ENCODE measurements around the gene IP6K3.

IP6K3 gene

DNA sequence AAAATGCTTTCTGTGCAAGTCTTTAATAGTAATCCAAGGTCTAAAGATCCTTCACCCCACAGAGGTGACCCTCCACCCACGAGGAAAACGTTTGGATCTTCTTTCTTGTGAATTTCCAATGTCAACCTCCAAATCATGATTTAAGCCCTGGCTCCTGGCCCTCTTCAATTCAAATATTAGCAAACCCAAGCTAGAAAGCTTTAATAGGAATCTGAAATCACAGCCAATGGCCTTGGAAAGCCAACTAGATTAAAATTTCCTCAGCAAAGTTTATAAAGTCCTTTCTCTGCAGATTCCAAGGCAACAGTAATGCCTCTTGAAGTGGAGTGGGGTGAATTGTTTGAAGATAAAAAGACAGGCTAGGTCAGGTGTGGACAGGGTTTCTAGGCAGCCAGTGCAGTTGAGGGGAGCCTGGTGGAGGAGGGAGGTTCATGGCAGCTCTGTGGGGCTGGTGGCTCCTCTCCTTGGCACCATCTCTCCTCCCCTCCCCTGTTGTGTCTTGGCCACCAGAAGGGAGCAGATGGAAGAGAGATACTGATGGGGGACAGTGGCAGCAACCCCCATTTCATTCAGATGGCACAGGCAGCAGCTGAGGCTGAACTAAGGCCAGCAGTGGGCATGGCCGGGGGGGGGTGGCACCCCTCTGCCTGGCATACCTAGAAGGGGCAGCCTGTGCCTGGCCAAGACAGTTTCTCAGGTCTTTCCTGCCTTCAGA, 23.2 kb downstream of the IP6K3 start:
- no peak for DNase-seq (ENCODE audit: low read depth)

DNA sequence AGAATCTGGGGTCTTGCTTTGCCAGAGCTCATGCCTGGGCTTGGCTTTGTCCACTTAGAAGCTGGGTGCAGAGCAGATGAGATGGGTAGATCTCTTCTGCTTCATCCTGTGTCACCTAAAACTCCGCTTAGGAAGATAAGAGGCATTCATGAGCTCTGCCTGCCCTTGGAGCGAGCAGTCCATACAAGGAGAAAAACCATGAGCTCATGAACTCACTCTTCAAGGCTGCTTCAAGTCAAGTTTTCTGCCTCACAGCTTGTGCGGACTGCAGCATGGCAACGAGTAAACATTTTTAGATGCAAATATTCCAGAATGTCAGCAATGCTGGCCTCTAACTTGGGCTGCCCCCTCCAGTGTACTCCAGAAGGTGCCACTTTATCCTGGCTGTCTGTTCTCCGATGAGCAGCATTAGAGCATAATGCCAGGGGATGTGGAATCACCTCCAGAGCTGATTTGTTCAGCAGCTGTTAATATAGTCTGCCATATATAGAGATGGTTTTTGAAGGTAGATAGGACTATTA, 24.5 kb downstream of the IP6K3 start:
- no peak for DNase-seq (ENCODE audit: low read depth)

DNA sequence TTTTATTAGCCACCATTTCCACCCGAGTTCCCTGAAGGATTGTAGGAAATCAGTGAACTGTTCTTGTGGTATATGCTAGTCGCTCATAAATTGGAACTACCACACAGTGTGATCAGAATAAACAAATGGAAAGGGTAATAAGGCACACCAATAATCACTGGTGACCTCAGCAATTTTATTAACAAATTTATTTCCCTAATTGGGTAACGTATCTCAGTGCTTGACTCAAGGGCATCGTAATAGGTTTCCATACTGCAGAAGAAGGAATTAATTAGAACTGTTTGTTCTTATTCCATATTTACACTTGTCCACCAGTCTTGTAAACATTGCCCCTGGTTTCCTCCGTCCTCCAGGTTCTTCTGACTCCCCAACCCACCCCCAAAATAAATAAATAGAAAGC, 25.2 kb downstream of the IP6K3 start:
- DNase-seq (ENCODE audit: low read depth) = no peak

- no peak for DNase-seq (ENCODE audit: low read depth)
These were observed 25.7 kb downstream of the IP6K3 start for GRCh38 chr6:33720998-33721397.

DNA sequence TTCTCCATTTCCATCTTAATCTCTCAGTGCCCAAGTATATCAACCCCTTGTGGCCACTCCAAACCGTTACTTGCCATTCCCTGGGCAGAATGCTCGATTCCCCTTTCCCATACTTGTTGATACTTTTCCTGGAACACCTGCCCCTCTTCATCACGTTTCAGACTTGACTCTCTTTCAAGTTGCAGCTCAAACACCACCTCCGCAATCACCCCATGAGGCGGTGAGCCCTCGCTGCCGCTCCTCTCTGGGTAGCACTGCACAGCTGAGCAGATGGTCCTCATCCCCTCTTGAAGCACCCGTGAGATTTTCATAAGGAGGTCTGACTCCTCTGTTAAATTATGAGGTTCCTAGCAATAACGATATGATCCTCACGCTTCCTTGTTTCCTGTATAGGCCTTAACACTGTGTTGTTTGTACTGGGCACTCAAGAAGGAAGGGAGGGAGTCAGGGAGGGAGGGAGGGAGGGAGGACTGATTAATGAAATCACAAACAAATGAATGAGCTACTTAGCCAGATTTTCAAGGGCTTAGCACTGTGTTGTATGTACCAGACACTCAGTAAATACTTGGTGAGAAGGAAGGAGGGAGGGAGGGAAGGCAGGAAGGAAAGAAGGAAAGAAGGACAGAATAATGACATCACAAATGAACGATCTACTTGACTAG, 27.2 kb downstream of the IP6K3 start:
- DNase-seq (ENCODE audit: low read depth) = no peak

- DNase-seq (ENCODE audit: low read depth) = no peak
These were observed 28.0 kb downstream of the IP6K3 start for GRCh38 chr6:33718713-33719112.

GRCh38 chr6:33717934-33718455, 28.7 kb downstream of the IP6K3 start:
- no peak for DNase-seq (ENCODE audit: low read depth)

DNA sequence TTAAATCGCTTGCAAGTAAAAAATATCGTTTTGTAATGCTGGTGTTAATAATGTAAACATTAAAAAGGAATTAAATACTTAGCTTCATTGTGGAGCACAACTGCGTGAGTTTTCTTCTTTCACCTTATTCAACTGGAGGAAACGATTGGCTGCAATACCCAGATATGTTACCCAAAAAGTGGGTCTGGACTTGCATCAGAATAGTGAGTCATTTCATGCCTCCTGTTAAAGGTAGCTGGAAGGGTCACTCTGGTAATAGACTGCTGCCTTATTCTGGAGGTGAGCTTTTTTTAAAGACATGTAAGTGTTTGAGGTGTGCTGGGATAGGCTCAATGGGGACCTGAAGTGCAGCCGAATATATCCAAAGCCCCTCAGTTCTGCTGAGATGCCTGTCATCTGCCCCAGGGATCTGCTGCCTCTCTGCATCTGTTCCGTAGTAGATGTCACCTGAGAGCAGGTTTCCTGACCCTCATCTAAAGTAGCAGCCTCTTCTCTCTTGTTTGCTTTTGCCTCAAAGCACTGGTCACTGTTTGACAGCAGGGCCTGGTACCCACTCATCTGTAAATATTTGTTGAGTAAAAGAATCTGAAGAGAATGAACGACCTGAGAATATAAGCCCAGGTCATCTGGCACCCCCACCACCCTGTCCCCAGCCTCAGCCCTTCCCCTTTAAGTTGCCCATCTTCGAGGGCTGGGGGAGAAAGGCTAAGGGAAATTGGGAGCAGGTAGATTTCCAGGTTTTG, 29.6 kb downstream of the IP6K3 start:
- no peak for DNase-seq (ENCODE audit: low read depth)

GRCh38 chr6:33716379-33716778, 30.3 kb downstream of the IP6K3 start:
- no peak for DNase-seq (ENCODE audit: low read depth)

- no peak for DNase-seq (ENCODE audit: low read depth)
These were observed 32.2 kb downstream of the IP6K3 start for GRCh38 chr6:33714385-33715040.

- DNase-seq (ENCODE audit: low read depth) = no peak
These were observed 32.9 kb downstream of the IP6K3 start for GRCh38 chr6:33713786-33714185.

DNA sequence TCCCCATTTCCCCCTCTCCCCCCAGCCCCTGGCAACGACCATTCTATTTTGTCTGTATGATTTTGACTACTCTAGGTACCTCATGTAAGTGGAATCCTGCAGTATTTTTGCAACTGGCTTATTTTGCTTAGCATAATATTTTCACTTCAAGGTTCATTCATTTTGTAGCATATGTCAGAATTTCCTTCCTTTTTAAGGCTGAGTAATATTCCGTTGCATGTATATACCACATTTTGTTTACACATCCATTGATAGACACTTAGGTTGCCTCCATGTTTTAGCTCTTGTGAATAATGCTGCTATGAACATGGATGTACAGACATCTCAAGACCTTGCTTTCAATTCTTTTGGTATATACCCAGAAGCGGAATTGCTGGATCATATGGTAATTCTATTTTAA, 33.8 kb downstream of the IP6K3 start:
- no peak for DNase-seq (ENCODE audit: low read depth)

- DNase-seq (ENCODE audit: low read depth) = peak; percentile 96
These were observed 35.3 kb downstream of the IP6K3 start, which contains the start of gene UQCC2 for GRCh38 chr6:33711140-33712129. Gene UQCC2, minus strand, starts transcription at chr6:33711700. Its CDS starts 14 bp downstream, at chr6:33711686.

GRCh38 chr6:33710296-33711121, 36.2 kb downstream of the IP6K3 start:
- no peak for DNase-seq (ENCODE audit: low read depth)

DNA sequence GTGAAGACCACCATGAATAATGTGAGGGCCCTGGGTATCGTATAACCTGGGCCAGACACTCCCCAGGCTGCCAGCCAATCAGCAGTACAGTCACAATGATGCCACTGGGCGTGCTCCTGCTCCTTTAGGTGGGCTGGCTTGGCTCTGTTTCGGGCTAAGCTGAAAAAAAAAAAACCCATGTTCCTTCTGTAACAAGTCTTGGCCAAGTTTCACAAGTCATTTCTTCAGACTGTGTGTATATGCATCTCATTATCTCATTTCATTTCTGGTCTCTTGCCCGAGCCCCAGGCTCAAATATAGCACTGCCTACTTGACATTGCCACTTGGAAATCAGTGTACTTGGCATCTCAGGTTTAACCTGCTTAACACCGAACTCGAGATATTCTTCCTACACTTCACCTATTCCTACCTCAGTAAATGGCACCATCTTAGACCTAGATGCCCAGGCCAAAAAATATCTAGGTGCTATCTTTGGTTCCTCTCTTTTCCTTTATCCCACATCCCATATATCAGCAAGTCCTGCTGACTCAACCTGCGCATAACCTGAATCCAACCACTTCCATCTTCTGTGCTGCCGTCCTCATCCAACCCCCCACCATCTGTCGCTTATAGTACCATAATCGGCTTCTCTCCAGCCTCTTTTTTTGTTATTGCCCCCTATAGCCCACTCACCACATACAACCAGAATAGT, 37.0 kb downstream of the IP6K3 start:
- no peak for DNase-seq (ENCODE audit: low read depth)

GRCh38 chr6:33708516-33709204, 38.0 kb downstream of the IP6K3 start:
- DNase-seq (ENCODE audit: low read depth) = no peak

- DNase-seq (ENCODE audit: low read depth) = no peak
These were observed 38.9 kb downstream of the IP6K3 start for GRCh38 chr6:33707771-33708170.

DNA sequence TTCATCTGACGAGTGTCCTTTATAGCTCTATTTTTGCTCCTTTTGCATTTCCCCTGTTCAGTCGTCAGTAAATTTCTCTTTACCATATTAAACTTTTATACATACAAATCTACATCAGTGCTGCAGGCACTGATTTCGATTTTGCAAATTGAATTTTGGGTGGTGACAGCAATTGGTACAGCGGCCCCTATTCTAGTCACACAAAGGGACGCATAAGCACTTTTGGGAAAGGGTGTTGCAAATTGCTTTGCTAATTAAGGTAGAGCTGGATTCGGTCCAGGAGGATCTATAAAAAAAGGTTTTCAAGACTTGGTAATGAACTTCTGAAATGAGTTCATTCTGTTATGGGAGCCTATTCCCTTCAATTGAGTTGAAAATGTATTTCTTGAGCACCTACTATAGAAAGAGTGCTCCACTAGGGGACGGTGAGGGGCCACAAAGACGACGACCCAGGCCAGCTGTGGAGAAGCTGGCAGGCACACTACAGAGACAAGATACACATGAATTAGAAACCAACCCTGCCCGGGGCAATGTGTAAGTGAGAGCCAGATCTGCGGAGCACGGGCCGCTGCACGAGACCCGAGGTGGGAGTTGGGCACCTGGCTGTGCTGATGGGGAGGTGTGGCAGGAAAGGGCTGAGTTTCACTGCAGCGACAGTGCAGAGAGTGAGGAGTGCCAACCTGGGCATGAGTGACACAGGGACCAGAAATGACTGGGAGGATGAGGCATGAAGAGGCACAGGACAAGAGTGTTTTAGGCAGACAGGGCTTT, 40.6 kb downstream of the IP6K3 start:
- DNase-seq (ENCODE audit: low read depth) = no peak
